HEK293 (cell line): ENCODE data around the gene MED20.
A peak's percentile ranks its signal among the peaks of the same experiment; 100 is the strongest.

Experiments used
- ELK4 ChIP-seq: IDR thresholded peaks from 2 replicates; pipeline ENCODE4 v1.6.1; 2011; ENCODE audit warnings: mild to moderate bottlenecking, low read depth, low read length, borderline replicate concordance
- KLF16 ChIP-seq: fragments of 450-650 bp; formaldehyde crosslinking; IDR thresholded peaks from 2 replicates; pipeline ENCODE4 v1.5.1; 2017; ENCODE audit warnings: missing biosample characterization, missing genetic modification characterization
- PATZ1 ChIP-seq: fragments of 450-650 bp; formaldehyde crosslinking; IDR thresholded peaks from 2 replicates; pipeline ENCODE4 v1.5.1; 2016; ENCODE audit warnings: missing biosample characterization, missing genetic modification characterization
- PRDM10 ChIP-seq: fragments of 450-650 bp; formaldehyde crosslinking; IDR thresholded peaks from 2 replicates; pipeline ENCODE4 v1.5.1; 2016; ENCODE audit warnings: missing biosample characterization, missing genetic modification characterization
- REST ChIP-seq: fragments of 450-650 bp; formaldehyde crosslinking; IDR thresholded peaks from 2 replicates; pipeline ENCODE4 v1.5.1; 2016; ENCODE audit warnings: missing biosample characterization, missing genetic modification characterization
- SALL2 ChIP-seq: fragments of 450-650 bp; formaldehyde crosslinking; IDR thresholded peaks from 2 replicates; pipeline ENCODE4 v1.5.0; 2017; ENCODE audit warnings: missing biosample characterization, mild to moderate bottlenecking, missing genetic modification characterization, borderline replicate concordance
- ZBTB10 ChIP-seq: fragments of 450-650 bp; formaldehyde crosslinking; IDR thresholded peaks from 2 replicates; pipeline ENCODE4 v1.5.1; 2016; ENCODE audit warnings: missing biosample characterization, missing genetic modification characterization
- ZBTB26 ChIP-seq: fragments of 450-650 bp; formaldehyde crosslinking; optimal IDR thresholded peaks from 2 replicates; pipeline ENCODE3; 2016; ENCODE audit warnings: missing biosample characterization, mild to moderate bottlenecking, missing genetic modification characterization
- ZFP3 ChIP-seq: fragments of 450-650 bp; formaldehyde crosslinking; IDR thresholded peaks from 2 replicates; pipeline ENCODE4 v1.5.1; 2016; ENCODE audit warnings: low read depth, missing biosample characterization, missing genetic modification characterization
- ZFP69B ChIP-seq: fragments of 450-650 bp; formaldehyde crosslinking; IDR thresholded peaks from 2 replicates; pipeline ENCODE4 v1.5.1; 2016; ENCODE audit warnings: missing biosample characterization, missing genetic modification characterization
- ZNF121 ChIP-seq: fragments of 450-650 bp; formaldehyde crosslinking; IDR thresholded peaks from 2 replicates; pipeline ENCODE4 v1.5.1; 2016; ENCODE audit warnings: missing biosample characterization, missing genetic modification characterization
- ZNF133 ChIP-seq: fragments of 450-650 bp; formaldehyde crosslinking; IDR thresholded peaks from 2 replicates; pipeline ENCODE4 v1.5.1; 2016; ENCODE audit warnings: missing biosample characterization, missing genetic modification characterization
- ZNF157 ChIP-seq: fragments of 450-650 bp; formaldehyde crosslinking; IDR thresholded peaks from 2 replicates; pipeline ENCODE4 v1.5.1; 2016; ENCODE audit warnings: missing biosample characterization, missing genetic modification characterization
- ZNF175 ChIP-seq: fragments of 450-650 bp; formaldehyde crosslinking; IDR thresholded peaks from 2 replicates; pipeline ENCODE4 v1.5.1; 2016; ENCODE audit warnings: missing biosample characterization, missing genetic modification characterization
- ZNF19 ChIP-seq: fragments of 450-650 bp; formaldehyde crosslinking; IDR thresholded peaks from 2 replicates; pipeline ENCODE4; 2016; ENCODE audit warnings: missing biosample characterization, missing genetic modification characterization, low read depth
- ZNF473 ChIP-seq: fragments of 450-650 bp; formaldehyde crosslinking; IDR thresholded peaks from 2 replicates; pipeline ENCODE4 v1.5.1; 2017; ENCODE audit warnings: missing biosample characterization, missing genetic modification characterization
- ZNF560 ChIP-seq: fragments of 450-650 bp; formaldehyde crosslinking; IDR thresholded peaks from 2 replicates; pipeline ENCODE4 v1.5.1; 2017; ENCODE audit warnings: missing biosample characterization, missing genetic modification characterization, borderline replicate concordance
- ZNF600 ChIP-seq: fragments of 450-650 bp; formaldehyde crosslinking; IDR thresholded peaks from 2 replicates; pipeline ENCODE4 v1.5.1; 2016; ENCODE audit warnings: missing biosample characterization, missing genetic modification characterization
- ZNF623 ChIP-seq: fragments of 450-650 bp; formaldehyde crosslinking; IDR thresholded peaks from 2 replicates; pipeline ENCODE4 v1.5.1; 2016; ENCODE audit warnings: missing biosample characterization, missing genetic modification characterization
- ZNF629 ChIP-seq: fragments of 450-650 bp; formaldehyde crosslinking; IDR thresholded peaks from 2 replicates; pipeline ENCODE4 v1.5.1; 2017; ENCODE audit warnings: missing biosample characterization, missing genetic modification characterization
- ZNF777 ChIP-seq: fragments of 450-650 bp; formaldehyde crosslinking; IDR thresholded peaks from 2 replicates; pipeline ENCODE4 v1.5.1; 2017; ENCODE audit warnings: missing biosample characterization, missing genetic modification characterization, borderline replicate concordance
- ZNF837 ChIP-seq: fragments of 450-650 bp; formaldehyde crosslinking; IDR thresholded peaks from 2 replicates; pipeline ENCODE4 v1.5.1; 2016; ENCODE audit warnings: missing biosample characterization, missing genetic modification characterization
- ZSCAN16 ChIP-seq: fragments of 450-650 bp; formaldehyde crosslinking; IDR thresholded peaks from 2 replicates; pipeline ENCODE4 v1.5.1; 2016; ENCODE audit warnings: missing biosample characterization, missing genetic modification characterization

MED20 gene

GRCh38 chr6:41895300-41896233 is 25.4 kb downstream of the MED20 start, which contains the start of gene USP49 (continued):
- TF ChIP-seq PATZ1: peak; percentile 27; the same call in 1 of the 2 replicates
- TF ChIP-seq SALL2 (tag by site-specific recombination): no peak
- TF ChIP-seq ZNF629 (tag by site-specific recombination): 0 out of 2 replicates have a peak, but pooled peaks have one; percentile 9
- TF ChIP-seq ZBTB10 (tag by site-specific recombination): no peak
- TF ChIP-seq ELK4: no peak
- TF ChIP-seq ZFP3 (tag by site-specific recombination): no peak
- no peak for TF ChIP-seq ZNF623
- no peak for TF ChIP-seq ZNF837
- peak; percentile 52; the same call in 1 of the 2 replicates for TF ChIP-seq KLF16
- peak; percentile 83 for TF ChIP-seq ZBTB26
- no peak for TF ChIP-seq ZNF157 (tag by site-specific recombination)
- no peak for TF ChIP-seq ZNF19 (tag by site-specific recombination)
- no peak for TF ChIP-seq ZNF777 (tag by site-specific recombination)
- TF ChIP-seq ZNF175 (tag by site-specific recombination): no peak
- no peak for TF ChIP-seq ZNF473 (tag by site-specific recombination)
- TF ChIP-seq ZNF600: no peak
- no peak for TF ChIP-seq ZNF133
- TF ChIP-seq REST (tag by site-specific recombination): no peak
- TF ChIP-seq ZSCAN16 (tag by site-specific recombination): no peak
- TF ChIP-seq ZNF560: no peak
- TF ChIP-seq ZFP69B (tag by site-specific recombination): no peak
- TF ChIP-seq ZNF121 (tag by site-specific recombination): no peak
- no peak; the same call in none of the 2 replicates for TF ChIP-seq PRDM10 (tag by site-specific recombination)
